Measurements from ENCODE around the gene ETAA1. TPM values are rescaled to one million over a fixed set of nuclear protein-coding genes. Genes with fewer than 3 reads are reported as not detected.

ETAA1 gene
- total and polyA plus RNA-seq, 2 of the 13 experiments (the other 11 are each of a cell fraction or from before 2014, with no cell fraction given) = 9.1 to 16.2 TPM

GRCh38 chr2:67378555-67378954 lies 18.6 kb upstream of the ETAA1 start:
- H3K9me3 ChIP-seq (ENCODE audit: low read length) = peaks cover 7% of the 10 kb centered on the region; the same call in 1 of the 2 replicates
- H2AFZ ChIP-seq (ENCODE audit: low read length) = no peak overlapping the region
- ChIA-PET POLR2A (no interaction called here), CTCF (ENCODE audit: low intra/inter-chr PET ratio, low total read pairs) (no interaction called here)
- intact Hi-C loops (cut with micrococcal nuclease; ENCODE audit: unreplicated experiment) = no loop called here
- H3K27ac ChIP-seq (ENCODE audit: extremely low read length, insufficient read depth, low read length) = no peak overlapping the region
- H3K79me2 ChIP-seq (ENCODE audit: insufficient read depth, low read length) = no peaks in the 10 kb centered on the region
- H3K4me2 ChIP-seq (ENCODE audit: low read depth, low read length) = no peak overlapping the region
- BruUV-seq (replicated peaks) = no TSS peak
- no peaks in the 10 kb centered on the region for H4K20me1 ChIP-seq (ENCODE audit: insufficient read depth, low read length)
- 4% methylated on average over 1 of the region's 1 CpG for WGBS (ENCODE audit: low lambda C conversion rate)
- H3K36me3 ChIP-seq (replicated peaks in 1 of 2; ENCODE audit: control insufficient read depth in 1 of 2, insufficient read depth in 2 of 2, low read length in 2 of 2) = no peaks in the 10 kb centered on the region
- H3K4me1 ChIP-seq (ENCODE audit: insufficient read depth, low read length) = no peaks in the 10 kb centered on the region
- FAIRE-seq = no peak
- ATAC-seq = no peak
- H3K9ac ChIP-seq (ENCODE audit: insufficient read depth, low read depth, low read length) = no peak overlapping the region
- DNase-seq (ENCODE audit: low spot score) = no peak
- no peak overlapping the region for H3K4me3 ChIP-seq (replicated peaks in 1 of 3; ENCODE audit: insufficient read depth in 1 of 3, low read depth in 2 of 3, low read length in 3 of 3)
- in situ Hi-C loops (cut with HindIII; ENCODE audit: extremely low pct_ligation_motif_present, low pct_unique_long_range_greater_than_20kb) = no loop called here
- TF ChIP-seq MAFK (conservative IDR thresholded peaks at IDR 0.05 in 1 of 2, IDR thresholded peaks at IDR 0.05 in 1 of 2; ENCODE audit: low read length in 2 of 2) = peak in 1 of 2 experiments; percentile 61; a peak in 2 of 4 replicates
- no peak for TF ChIP-seq FOSL1 (CRISPR knock-in tag; IDR thresholded peaks at IDR 0.05; ENCODE audit: borderline replicate concordance)
- H3K27me3 ChIP-seq (ENCODE audit: control insufficient read depth in 1 of 2, insufficient read depth in 2 of 2, low read length in 2 of 2) = no peaks in the 10 kb centered on the region

- H3K4me2 ChIP-seq (ENCODE audit: low read depth, low read length) = no peak overlapping the region
- intact Hi-C loops (cut with micrococcal nuclease; ENCODE audit: unreplicated experiment) (no loop called here), in situ Hi-C loops (cut with HindIII; ENCODE audit: extremely low pct_ligation_motif_present, low pct_unique_long_range_greater_than_20kb) (no loop called here)
- POLR2A ChIA-PET = no interaction called here
- H3K9ac ChIP-seq (ENCODE audit: insufficient read depth, low read depth, low read length) = no peak overlapping the region
- no peak overlapping the region for H2AFZ ChIP-seq (ENCODE audit: low read length)
- 19% methylated on average over 1 of the region's 1 CpG for WGBS (ENCODE audit: low lambda C conversion rate)
- H3K27me3 ChIP-seq (ENCODE audit: control insufficient read depth in 1 of 2, insufficient read depth in 2 of 2, low read length in 2 of 2) = no peaks in the 10 kb centered on the region
- H3K79me2 ChIP-seq (ENCODE audit: insufficient read depth, low read length) = no peaks in the 10 kb centered on the region
- BruUV-seq (replicated peaks) = no TSS peak
- H3K36me3 ChIP-seq (replicated peaks in 1 of 2; ENCODE audit: control insufficient read depth in 1 of 2, insufficient read depth in 2 of 2, low read length in 2 of 2) = no peaks in the 10 kb centered on the region
- H4K20me1 ChIP-seq (ENCODE audit: insufficient read depth, low read length) = no peaks in the 10 kb centered on the region
- DNase-seq (ENCODE audit: low spot score) (no peak), ATAC-seq (no peak), FAIRE-seq (no peak)
- TF ChIP-seq ZNF564 (CRISPR knock-in tag; IDR thresholded peaks at IDR 0.05) (peak; percentile 97; the same call in 1 of the 2 replicates), ZFP1 (CRISPR knock-in tag; IDR thresholded peaks at IDR 0.05) (no peak), ZNF557 (CRISPR knock-in tag; IDR thresholded peaks at IDR 0.05) (no peak), HNRNPK (IDR thresholded peaks at IDR 0.05; ENCODE audit: low read depth, low read length, poor library complexity, severe bottlenecking) (no peak)
- no peak overlapping the region for H3K4me3 ChIP-seq (replicated peaks in 1 of 3; ENCODE audit: insufficient read depth in 1 of 3, low read depth in 2 of 3, low read length in 3 of 3)
- CTCF ChIA-PET (ENCODE audit: low intra/inter-chr PET ratio, low total read pairs) = no interaction called here
- H3K27ac ChIP-seq (ENCODE audit: extremely low read length, insufficient read depth, low read length) = no peak overlapping the region
- H3K4me1 ChIP-seq (ENCODE audit: insufficient read depth, low read length) = no peaks in the 10 kb centered on the region
- H3K9me3 ChIP-seq (ENCODE audit: low read length) = peaks cover 7% of the 10 kb centered on the region; the same call in 1 of the 2 replicates
These were observed 18.1 kb upstream of the ETAA1 start for GRCh38 chr2:67379048-67379447.

All from HepG2 (cell line).